ENCODE measurements around the gene ABO. TPM values are rescaled to one million over a fixed set of nuclear protein-coding genes. Genes with fewer than 3 reads are reported as not detected.

Gene ABO
- 100 to 1,000 TPM in 2 of 4 donors, 10 to 100 TPM in 2; 43.7 to 283 (median 148) TPM for total RNA-seq

DNA sequence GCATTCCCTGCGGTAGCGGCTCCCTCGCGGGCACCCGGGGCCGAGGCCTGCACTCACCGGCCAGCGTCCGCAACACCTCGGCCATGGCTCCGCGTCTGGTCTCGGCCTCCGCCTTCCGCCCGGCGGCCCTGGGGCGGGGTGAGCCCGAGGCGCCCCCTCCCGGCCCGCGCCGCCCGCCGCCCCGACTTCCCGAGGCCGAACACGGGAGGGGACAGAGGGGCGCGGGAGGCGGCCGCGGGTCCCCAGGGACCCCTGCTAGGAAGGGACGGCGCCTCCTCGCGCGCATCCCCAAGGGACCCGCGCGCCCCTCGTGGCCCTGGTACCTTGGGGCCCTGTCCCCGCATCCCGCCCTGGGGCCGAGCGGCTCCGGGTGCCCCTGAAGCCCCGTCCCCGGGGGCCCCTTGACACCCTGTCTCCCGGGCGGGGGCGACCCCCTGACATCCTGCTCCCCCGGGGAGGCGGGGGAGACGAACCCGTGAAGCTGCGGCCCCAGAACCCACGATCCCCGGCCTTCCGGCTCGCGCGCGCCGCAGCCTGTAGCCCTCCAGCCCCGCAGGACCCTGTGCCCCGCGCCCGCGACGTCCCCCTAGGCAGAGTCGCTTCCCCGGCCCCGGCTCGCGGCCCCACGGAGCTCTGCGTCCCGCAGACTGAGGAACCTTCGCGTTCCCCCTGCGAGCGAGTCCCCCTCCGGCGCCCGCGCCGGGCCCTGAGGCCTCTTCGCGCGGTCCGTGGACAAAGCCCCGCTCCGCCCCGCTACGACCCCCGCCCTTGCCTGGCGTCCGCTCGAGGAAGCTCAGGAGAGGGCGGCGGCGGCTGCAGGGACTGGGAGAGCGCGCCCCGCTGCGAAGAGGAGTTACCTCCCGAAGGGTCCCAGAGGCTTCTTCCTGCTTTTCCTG, at the start of gene ABO:
Gene ABO, minus strand, starts transcription at position 97 of the 896 bp plus-strand sequence.
- Histone ChIP-seq H3K4me1 (peaks cover 0 to 20% (median 0%) of the 10 kb centered on the region in 4 donors), H3K4me3 (peak within 1 kb of the TSS; percentile 20 to 83 (median 58)), H3K27me3 (no peaks in the 10 kb centered on the region), H3K27ac (peak within 1 kb of the TSS; percentile 25 to 99 (median 94)), H3K9me3 (peaks cover 0 to 3% (median 0%) of the 10 kb centered on the region in 4 donors), H3K36me3 (no peaks in the 10 kb centered on the region)
- peak; percentile 35 to 41 for TF ChIP-seq POLR2A (IDR thresholded peaks at IDR 0.05)
- TF ChIP-seq, protein P1, sequence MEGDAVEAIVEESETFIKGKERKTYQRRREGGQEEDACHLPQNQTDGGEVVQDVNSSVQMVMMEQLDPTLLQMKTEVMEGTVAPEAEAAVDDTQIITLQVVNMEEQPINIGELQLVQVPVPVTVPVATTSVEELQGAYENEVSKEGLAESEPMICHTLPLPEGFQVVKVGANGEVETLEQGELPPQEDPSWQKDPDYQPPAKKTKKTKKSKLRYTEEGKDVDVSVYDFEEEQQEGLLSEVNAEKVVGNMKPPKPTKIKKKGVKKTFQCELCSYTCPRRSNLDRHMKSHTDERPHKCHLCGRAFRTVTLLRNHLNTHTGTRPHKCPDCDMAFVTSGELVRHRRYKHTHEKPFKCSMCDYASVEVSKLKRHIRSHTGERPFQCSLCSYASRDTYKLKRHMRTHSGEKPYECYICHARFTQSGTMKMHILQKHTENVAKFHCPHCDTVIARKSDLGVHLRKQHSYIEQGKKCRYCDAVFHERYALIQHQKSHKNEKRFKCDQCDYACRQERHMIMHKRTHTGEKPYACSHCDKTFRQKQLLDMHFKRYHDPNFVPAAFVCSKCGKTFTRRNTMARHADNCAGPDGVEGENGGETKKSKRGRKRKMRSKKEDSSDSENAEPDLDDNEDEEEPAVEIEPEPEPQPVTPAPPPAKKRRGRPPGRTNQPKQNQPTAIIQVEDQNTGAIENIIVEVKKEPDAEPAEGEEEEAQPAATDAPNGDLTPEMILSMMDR (IDR thresholded peaks at IDR 0.05), result peak in 3 of 6 experiments; percentile 49 to 64 (median 54)
- peak in 2 of 3 donors; percentile 59 to 79 for DNase-seq

DNA sequence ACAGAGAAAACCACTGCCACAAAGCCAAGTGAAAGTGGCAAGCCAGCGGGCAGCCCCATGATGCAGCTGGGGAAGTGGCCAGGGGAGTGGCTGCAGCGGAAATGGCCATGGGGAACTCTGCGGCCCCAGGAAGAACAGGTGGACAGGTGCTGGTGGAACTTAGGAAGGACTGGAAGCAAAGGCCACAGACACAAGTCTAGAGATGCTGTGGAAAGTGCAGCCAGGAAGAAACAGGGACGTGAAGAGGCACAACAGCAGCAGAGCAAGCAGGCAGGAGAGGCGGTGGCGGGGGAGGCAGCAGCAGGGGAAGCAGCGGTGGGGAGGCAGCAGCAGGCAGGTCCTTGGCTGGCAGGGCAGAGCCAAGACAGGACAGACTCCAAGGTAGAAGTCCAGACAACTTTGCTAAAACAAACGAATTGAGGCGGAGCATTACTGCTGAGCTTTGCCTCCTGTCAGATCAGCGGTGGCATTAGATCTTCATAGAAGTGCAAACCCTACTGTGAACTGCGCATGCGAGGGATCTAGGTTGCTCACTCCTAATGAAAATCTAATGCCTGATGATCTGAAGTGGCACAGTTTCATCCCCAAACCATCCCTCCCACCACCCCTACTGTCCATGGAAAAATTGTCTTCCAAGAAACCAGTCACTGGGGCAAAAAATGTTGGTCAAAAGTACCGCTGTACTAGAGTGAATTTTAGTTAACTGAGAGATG, 49.1 kb upstream of the ABO start:
- Histone ChIP-seq H3K27ac (no peak overlapping the region), H3K27me3 (no peaks in the 10 kb centered on the region), H3K36me3 (no peaks in the 10 kb centered on the region), H3K4me1 (peaks cover 0 to 3% (median 0%) of the 10 kb centered on the region in 4 donors), H3K9me3 (no peaks in the 10 kb centered on the region), H3K4me3 (no peak overlapping the region)
- peak in 1 of 3 donors; percentile 32 for DNase-seq
- TF ChIP-seq, protein P1 (IDR thresholded peaks at IDR 0.05), result no peak
- TF ChIP-seq POLR2A (IDR thresholded peaks at IDR 0.05), result no peak

DNA sequence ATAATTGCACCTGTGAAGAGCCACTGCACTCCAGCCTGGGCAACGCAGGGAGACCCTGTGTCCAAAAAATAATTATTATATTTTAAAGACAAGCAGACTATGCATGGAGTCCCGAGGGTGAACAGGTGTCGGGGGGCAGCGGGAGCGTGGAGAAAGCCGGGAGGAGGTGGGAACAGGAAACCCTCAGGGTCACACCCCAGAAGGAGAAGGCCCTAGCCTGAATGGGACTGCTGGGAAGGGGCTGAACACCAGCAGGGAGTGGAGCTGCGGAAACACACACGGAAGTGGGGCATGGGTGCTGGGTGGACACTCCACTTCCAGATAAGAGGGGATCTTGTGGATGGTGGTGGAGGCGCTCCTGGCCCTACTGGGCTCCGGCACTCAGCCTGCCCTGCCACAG, 48.2 kb upstream of the ABO start:
- no peak for TF ChIP-seq POLR2A (IDR thresholded peaks at IDR 0.05)
- TF ChIP-seq, protein P1 (IDR thresholded peaks at IDR 0.05), result no peak
- Histone ChIP-seq H3K9me3 (no peaks in the 10 kb centered on the region), H3K4me3 (no peak overlapping the region), H3K27ac (no peak overlapping the region), H3K36me3 (no peaks in the 10 kb centered on the region), H3K4me1 (no peaks in the 10 kb centered on the region), H3K27me3 (no peaks in the 10 kb centered on the region)
- DNase-seq, result peak in 1 of 3 donors; percentile 29

DNA sequence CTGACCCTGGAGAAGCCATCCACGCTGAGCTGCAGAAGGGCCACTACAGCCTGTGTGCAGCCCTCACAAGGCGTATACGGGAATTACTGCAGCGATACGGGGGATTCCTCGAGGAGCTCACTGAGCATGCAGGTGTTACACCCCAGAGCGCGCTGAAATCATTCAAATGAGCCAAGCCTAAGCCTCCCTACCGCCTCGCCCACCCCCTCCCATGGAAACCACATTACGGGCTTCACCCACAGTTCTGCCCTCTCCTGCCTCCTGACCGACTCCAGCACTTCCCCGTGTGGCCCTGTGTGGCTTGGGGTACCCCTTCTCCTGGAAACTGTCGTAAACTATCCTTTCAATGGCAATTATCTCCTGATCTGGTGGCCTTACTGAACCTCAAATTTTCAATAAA, 47.7 kb upstream of the ABO start:
- TF ChIP-seq POLR2A (IDR thresholded peaks at IDR 0.05), result no peak
- TF ChIP-seq, protein P1 (IDR thresholded peaks at IDR 0.05), result no peak
- Histone ChIP-seq H3K27me3 (no peaks in the 10 kb centered on the region), H3K4me1 (no peaks in the 10 kb centered on the region), H3K36me3 (no peaks in the 10 kb centered on the region), H3K9me3 (no peaks in the 10 kb centered on the region), H3K4me3 (no peak overlapping the region), H3K27ac (no peak overlapping the region)
- DNase-seq, result peak in 1 of 3 donors; percentile 19

DNA sequence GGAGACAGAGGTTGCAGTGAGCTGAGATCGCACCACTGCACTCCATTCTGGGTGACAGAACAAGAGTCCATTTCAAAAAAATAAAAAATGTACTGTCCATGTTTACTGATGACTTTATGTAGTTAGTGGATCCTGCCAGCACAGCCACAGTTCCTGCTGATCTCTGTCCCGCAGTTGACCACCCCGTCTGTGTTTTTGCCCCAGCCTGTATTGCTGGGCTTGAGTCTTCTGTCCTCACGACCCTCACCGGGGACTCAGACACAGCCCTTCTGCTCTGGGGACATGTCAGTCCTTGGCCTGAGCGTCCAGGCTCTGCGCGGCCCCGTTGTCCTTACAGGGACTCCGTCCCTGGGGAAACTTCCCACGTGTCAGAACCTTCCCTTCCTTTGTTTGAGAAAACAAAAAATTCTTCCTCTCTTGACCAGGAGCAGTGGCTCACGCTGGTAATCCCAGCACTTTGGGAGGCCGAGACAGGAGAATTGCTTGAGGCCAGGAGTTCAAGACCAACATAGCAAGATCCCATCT, 46.5 kb upstream of the ABO start:
- DNase-seq, result peak in 2 of 3 donors; percentile 0 to 18
- H3K36me3 ChIP-seq, result no peaks in the 10 kb centered on the region
- no peaks in the 10 kb centered on the region for H3K27me3 ChIP-seq
- no peak overlapping the region for H3K4me3 ChIP-seq
- no peaks in the 10 kb centered on the region for H3K9me3 ChIP-seq
- H3K4me1 ChIP-seq, result no peaks in the 10 kb centered on the region
- H3K27ac ChIP-seq, result no peak overlapping the region
- no peak for TF ChIP-seq POLR2A (IDR thresholded peaks at IDR 0.05)
- TF ChIP-seq, protein P1 (IDR thresholded peaks at IDR 0.05), result no peak
